NCI-H1436 (cell line): ENCODE results near the gene LNPEP.

Experiments
- DNase-seq: peaks from one replicate; lab custom pipeline; 2025; lab: John Stamatoyannopoulos, UW

The LNPEP gene

DNA sequence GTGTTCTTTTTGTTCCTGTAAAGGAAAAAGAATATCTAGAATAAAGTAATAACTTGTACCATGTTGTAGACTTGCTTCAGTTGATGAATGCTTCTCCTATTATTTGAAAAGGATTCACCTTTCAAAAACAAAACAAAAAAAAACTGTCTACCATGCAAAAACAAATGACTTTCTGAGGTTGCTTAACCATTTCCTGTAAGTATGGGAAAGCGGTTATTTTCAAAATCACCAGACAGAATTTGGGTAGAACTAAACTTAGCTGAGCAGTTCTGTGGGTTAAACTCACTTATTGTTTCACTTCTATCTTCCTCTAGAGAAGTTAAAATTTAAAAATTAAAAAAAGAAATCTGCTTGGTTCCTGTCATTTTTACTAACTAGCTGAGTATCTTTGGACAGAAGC lies 25.2 kb downstream of the LNPEP start:
- no peak for DNase-seq

DNA sequence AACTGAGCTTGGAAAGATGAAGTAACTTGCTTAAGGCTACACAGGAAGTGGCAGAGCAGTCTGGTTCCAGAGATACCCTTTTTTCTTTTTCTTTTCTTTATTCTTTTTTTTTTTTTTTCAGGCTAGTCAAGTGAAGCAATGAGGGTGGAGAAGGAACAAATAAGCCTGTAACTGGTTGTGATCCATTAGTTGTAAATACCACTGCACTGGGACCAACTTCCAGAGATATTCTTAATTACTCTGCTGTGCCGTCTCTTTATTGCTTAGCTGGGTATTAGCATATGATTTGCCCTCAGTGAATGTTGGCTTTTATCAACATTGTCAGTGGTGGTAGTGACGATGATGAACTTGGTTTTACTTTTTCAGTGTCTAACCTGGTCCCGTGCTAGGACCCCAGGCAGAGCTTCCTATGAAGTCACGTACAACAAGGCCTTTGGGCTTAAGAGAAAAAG lies 26.7 kb downstream of the LNPEP start:
- DNase-seq, result no peak

DNA sequence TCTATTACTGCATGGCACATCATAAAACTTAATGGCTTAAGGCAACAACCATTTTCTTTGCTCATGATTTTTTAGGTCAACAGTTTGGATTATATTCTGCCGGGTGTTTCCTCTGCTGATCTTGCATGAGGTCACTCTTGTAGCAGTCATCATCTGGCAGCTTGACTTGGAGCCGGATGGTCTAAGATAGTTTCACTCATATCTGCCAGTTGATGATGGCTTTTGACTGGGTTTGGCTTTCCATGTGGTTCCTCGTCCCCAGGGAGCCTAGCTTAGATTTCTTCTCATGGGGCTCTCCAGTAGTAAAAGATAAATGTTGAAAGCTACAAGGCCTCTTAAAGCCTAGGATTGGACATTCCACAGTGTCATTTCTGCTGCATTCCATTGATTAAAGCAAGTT lies 27.4 kb downstream of the LNPEP start:
- DNase-seq, result no peak

DNA sequence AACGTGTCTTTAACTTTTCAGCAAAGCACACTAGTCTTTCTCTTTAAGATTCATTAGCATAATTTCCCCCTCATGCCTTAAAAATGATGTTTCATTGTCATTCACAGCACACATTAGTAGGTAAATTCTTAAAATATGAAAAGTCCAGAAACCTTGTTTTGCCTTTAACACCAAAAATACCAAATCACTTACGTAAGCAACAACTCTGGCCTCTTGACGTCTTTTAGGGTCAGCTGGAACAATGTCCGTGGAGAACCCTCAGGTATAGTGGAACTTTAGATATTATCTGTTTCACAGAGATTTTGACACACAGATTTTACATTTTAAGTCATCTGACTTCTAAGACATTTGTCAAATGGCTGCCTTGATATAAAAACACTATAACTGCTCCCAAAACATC lies 30.9 kb downstream of the LNPEP start:
- no peak for DNase-seq

DNA sequence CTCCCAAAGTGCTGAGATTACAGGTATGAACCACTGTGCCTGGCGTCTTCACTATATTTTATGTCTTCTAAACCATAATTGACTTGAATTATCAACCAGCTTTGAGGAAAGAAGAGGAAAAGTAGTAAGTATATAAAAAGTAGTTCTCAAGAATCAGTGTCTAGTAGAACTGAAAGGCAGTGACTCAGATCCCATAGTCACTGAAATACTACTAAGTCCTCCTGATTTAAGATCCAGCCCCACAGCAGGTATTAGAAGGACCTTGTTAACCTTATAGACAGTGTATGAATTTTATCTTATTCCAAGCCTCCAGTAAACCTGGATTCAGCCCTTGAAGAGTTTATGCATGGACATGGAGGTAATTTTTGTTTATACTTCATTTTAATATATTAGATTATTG lies 31.5 kb downstream of the LNPEP start:
- no peak for DNase-seq

DNA sequence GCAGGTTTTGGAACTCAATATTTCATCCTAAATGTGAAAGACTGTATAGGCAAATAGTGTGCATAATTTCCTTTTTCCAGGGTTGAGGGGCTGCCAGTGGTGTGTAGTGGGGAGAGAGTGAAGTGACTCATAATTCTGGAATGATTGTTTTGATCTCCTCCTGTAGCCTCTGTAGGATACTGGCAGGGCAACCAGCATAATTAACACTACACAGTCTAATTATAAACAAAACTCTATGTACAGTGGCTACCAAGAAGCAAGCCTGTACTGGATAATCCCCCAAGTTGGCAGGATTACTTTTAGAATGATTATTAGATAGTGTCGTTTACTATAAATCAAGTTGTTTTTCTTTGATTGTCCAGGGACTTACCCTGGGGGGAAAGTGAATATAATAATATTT lies 32.2 kb downstream of the LNPEP start:
- DNase-seq, result no peak

DNA sequence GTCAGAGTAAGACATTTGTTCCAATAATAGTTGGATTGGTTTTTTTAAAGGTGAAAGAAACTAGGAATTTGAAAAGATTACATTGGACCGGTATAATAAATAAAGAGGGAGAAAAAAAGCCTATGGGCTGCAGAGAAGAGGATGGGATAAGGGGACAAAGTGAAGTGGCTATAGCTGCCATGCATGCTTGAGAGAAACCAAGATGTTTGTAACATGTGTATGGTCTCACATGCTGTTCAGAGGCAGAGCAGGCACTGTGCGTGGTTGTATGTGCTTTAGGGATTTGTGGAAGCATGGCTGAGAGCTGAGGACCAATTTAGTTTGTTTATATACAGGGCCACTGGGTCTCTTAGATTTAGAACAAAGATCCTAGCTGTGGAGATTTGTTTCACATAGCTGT lies 32.7 kb downstream of the LNPEP start:
- no peak for DNase-seq

DNA sequence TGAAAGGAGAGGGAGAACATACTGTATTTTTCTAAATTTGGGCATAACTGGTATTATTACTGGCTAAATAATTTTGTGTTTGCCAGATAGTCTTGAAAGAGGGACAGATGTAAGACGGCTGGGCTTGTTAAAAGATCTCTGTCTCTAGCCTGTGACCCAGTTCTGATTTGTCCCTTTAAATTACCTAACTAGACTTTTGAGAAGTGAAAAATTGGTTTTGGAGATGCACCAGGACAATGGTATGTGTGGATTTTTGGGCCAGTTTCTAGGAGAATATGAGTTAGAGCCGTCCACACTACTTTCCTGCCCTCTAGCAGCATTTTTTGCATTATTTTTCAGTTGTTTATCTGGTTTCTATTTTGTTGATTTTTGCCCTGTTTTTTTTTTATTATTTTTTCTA lies 33.5 kb downstream of the LNPEP start:
- DNase-seq, result no peak

DNA sequence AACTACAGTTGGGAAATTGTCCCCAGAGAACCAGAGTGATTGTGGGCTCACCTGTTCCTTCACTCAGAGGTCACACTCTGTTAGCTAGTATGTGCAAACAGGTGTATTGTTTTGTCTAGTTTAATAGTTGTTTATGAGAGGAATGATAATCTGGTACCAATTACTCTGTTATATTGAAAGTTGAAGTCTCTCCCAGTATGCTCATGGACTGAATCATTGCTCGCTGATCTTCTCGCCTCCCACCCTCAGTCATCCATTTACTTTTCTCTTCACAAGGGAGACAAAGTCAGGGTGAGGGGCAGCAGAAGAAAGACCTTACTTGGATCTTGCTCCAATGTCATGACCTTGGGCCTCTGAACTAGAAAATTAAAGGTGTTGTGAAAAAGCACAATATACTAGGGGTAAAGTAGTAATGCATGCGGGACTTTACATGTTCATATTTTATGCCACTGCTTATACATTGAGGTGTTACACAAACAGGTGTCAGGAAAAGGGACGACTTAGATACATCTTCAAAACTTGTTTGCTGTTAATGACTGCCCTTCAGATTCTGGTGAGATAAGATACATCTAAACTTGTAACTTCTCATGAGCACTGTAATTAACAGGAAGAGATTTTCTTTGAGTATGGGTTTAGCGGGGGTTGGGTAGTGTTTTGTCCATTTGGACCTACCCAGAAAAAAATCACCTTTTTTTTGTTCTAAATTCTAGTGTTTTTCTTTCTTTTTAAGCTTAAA lies 36.9 kb downstream of the LNPEP start:
- peak; percentile 22 for DNase-seq

DNA sequence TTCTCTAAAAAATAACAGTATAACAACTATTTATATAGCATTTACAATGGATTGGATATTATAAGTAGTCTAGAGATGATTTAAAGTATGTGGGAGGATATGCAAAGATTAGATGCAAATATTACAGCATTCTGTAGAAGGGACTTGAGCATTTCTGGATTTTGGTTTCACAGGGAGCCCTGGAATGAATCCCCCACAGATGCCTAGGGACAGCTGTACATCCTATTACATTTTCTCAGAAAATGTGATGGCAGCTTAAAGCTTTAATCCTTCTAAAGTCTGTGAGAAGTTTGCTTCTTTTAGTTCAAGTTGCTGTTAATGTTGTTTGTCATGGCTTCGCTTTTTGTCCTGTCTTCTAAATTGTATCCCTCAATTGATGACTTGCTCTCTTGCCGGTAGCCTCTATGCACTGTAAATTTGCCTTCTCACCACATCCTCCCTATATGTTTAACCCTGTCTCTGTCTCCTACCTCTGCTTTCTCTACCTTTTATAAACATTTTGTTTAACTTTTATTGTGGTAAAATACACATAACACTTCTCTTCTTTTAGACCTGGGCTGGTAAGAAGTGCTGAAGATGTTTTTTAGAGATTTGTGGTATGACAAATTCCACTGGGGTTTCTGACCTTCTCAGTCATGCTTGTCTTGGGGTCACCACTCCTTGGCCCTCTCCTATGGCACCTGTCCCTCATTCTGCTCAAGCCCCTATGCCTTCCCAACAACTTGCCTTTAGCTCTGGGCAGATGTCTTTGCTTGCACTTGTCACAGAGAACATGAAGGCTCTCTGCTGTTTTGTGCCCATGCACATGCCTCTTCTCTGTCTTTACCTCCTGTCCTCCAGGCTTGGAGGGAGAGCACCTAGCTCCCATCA lies 37.9 kb downstream of the LNPEP start:
- DNase-seq, result no peak

DNA sequence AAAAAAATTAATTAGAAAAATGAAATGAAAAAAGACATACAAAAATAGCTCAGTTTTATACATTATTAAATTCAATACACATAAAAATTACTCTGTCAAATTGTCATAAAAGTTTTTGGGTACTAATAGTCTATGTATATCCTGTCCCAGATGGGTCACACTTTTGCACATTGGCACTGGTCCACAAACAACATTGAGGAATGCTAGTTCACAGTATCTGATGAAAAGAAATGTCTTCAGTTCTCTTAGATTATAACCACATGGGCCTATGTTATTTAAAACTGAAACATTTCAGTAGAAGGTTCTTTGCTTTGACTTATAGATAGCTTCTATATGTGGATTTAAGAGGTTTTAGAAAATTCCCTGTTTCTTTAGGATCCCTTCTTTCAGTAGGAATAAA lies 39.8 kb downstream of the LNPEP start:
- no peak for DNase-seq

DNA sequence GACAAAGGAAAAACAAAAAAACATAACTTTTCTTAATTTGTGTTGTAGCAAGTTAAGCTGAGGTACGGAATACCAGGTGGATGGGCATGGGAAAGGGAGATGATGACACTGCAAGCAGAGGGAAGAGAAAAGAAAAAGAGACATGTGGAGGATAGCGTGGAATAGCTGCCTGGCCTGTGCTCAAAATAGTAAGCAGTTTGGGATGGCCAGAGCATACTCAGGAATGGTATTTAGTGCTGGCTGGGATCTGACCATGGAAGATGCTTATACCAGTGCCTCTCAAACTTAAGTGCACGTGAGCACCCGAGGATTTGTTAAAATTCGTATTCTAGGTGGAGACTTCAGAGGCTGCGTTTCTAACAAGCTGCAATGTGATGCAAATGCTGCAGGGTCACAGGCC lies 41.3 kb downstream of the LNPEP start:
- DNase-seq, result no peak

DNA sequence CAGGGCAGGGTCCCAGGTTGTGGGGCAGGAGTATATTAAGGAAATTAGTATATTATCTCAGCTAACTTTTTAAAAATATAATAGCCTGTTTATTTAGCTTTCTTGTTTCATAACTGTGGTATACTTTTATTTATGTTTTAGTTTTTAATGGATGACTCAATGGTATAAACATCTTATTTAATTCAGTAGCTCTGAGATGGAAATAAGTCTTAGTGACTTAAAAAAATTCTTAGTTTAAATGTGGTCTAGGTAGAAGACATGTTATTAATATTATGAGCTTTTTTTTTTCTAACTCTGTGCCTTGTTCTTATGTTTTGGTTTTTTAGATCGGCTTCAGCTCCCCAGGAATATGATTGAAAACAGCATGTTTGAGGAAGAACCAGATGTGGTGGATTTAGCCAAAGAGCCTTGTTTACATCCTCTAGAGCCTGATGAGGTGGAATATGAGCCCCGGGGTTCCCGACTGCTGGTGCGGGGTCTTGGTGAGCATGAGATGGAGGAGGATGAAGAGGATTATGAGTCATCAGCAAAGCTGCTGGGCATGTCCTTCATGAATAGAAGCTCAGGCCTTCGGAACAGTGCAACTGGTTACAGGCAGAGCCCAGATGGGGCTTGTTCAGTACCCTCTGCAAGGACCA lies 43.1 kb downstream of the LNPEP start:
- DNase-seq, result no peak

DNA sequence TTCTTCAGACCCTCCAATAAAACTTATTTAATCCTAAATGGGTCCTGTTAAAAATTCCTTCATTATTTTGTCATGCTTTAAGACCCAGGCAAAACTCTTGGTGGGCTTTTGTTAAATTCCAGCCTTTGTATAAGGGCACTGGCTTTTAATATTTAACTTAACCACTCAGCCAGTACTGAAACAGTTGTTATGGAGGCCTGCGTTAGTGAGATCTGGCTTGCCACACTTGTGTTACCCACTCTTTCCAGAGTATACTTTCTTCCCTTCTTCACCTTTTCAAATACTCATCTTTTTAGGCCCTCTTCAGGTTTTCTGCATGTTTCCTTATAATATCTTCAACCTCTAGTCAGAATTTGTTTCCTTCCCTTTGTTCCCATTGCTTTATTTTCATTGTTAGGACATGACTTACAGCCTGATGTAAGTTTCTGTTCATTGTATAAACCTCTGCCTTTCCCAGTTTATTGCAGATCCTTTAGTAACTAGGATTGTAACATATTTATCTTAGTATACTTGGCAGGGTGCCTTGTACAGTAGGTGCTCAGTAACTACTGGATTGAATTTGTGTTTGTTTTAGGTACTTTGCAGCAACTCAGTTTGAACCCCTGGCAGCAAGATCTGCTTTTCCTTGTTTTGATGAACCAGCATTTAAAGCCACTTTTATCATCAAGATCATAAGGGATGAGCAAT lies 48.8 kb downstream of the LNPEP start:
- no peak for DNase-seq

DNA sequence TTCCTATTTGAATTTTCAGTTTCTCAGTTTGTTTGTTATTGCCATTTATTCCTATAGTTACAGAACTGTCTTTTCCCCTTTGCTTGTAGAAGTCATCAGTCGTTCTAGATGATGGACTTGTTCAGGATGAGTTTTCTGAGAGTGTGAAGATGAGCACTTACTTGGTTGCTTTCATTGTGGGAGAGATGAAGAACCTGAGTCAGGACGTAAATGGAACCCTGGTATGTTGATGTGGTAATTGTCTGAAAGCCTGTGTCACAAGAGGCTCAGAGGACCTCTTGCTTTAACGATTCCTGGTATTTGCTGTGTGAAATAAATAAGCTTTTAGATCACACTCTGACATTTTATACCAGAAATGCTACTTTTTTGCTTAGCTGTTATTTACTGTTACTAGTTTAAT lies 50.6 kb downstream of the LNPEP start:
- no peak for DNase-seq

DNA sequence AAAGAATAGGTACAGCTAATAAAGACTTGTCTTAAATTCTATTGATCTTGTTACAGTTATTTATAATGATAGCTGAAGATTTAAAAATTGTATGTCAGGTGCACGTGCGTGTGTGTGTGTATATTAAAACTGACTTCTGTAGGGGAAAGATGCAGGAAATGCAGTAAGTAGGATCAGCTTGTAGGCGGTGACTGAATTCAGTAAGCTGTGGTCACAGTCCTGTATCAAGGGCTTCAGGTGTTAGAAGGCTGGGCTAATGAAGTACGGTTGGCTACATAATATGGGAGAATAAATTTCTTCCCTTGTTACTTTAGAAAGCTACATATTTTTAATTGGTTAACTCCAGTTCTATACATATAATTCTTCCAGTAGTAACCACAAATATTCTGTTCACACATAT lies 54.2 kb downstream of the LNPEP start:
- no peak for DNase-seq

DNA sequence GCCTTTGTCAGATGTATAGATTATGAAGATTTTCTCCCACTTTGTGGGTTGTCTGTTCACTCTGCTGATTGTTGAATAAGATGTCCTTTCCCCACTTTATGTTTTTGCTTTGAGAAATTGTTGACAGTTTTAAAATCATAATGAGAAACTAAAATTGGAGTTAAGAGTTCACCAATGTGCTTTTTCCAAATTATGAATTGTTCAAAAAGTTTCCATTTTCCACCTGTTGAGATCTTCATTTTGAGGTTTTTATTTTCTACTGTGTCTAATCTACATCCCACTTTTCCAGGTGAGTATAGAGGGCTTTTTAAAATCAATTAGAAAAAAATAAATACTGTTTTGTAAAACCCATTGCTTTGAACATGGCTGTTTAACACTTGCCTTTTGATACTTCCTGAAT lies 55.8 kb downstream of the LNPEP start:
- no peak for DNase-seq

DNA sequence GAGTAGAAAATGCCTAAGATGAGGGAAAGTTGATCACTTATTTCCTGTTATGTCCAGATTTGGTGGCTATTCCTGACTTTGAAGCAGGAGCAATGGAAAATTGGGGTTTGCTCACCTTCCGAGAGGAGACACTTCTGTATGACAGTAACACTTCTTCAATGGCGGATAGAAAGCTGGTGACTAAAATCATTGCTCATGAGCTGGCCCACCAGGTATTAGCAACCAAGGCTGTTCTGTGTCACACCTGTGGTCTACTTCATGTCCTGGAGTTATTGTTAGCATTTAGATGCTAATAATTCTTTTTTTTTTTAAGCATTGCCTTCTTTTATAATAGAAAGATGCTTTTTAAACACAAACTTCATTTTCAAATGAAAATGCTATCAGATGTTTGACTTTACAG lies 57.9 kb downstream of the LNPEP start:
- no peak for DNase-seq

DNA sequence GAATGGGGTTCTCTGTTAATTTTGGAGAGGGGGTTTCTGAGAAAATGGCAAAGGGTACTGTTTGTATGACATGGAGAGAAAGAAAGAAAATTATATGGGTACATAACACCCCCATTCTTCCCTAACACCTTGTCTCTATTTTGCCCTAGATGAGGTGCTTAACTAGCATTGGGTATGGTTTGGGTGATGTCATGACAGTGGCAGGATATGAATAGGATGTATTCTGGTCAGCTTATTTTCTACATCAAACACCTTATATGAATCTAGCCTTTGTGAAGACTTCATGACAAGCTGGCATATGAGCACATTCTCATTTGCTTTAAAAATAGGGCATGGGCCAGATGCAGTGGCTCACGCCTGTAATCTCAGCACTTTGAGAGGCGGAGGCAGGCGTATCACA lies 58.6 kb downstream of the LNPEP start:
- no peak for DNase-seq

DNA sequence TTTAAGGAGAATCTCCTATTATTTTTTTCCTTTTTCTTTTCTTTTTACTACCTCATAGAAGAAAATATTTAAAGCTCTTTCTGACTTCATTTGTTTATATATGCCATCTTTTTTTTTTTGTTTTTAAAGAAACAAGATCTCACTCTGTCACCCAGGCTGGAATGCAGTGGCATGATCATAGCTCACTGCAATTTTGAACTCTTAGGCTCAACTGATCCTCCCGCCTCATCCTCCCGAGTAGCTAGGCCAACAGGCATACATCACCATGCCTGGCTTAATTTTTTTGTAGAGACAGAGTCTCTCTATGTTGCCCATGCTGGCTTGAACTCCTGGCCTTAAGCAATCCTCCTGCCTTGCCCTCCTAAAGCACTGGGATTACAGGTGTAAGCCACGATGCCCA lies 59.5 kb downstream of the LNPEP start:
- no peak for DNase-seq

DNA sequence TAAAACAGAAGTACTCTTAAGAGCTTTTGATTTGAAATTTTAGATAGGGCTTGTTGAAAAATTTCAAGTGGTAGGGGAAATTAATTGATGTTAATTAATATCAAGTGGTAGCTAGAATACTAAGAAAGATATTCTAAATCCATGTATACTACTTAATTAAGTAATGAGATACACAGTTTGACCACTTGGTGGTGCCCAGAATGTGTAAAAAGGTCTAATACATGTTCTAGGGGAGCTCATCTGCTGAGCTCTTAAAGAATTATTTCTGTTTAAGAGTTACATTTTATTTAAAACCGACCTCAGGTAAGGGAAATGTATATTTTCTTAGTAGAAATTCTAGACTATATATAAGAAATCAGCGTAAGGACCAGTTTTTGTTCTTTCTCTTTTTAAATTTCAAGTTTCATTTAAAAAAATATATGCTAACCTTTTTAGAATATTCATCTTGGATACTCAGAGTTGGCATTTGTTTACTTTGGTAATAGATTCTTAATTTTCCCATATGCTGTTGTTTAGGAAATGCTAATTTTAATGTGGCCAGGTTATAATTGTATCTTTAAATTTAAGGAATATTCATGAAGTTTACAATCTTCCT lies 61.5 kb downstream of the LNPEP start:
- peak; percentile 15 for DNase-seq

DNA sequence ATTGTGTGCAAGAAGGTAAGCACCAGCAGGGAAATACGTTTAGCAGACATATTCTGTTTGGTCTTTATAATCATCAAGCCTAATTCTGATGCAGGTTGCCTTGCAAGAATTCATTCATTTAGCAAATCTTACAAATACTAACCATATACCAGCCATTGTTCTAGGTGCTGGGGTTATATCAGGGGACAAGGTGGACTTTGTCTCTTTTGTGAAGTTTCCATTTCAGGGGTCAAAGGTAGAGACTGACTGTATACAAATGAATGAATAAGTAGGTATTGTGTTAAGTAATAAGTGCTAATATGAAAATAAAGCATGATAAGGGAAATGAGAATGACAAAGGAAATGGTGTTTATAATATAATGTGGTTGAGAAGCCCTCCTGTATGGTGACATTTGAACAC lies 64.0 kb downstream of the LNPEP start:
- no peak for DNase-seq
